Neural cell (in vitro differentiated cells): Measurements from ENCODE around the gene CD300A. TPM values are rescaled to one million over a fixed set of nuclear protein-coding genes. Genes with fewer than 3 reads are reported as not detected.
"Not testable (repeated sequence)": the region's sequence is repeated elsewhere in the genome, so short reads cannot be mapped to it uniquely, and the experiment has no call there.

Experiments
- H2AFZ ChIP-seq: fragments of 200-600, 300-800 bp; sonication (generic), shearing (Covaris generic); 2 replicates; pipeline ENCODE4 v1.6.0; 2014; ENCODE audit warnings: low read depth, mild to moderate bottlenecking, antibody characterized with exemption, low read length, moderate library complexity
- H3F3A ChIP-seq: fragments of 200-600 bp; shearing (Covaris generic); 2 replicates; pipeline ENCODE4 v1.6.1; 2016; ENCODE audit warnings: mild to moderate bottlenecking, moderate library complexity, mixed read lengths, antibody characterized with exemption, low read length; ENCODE audit not compliant: insufficient read depth, poor library complexity, severe bottlenecking
- H3K27ac ChIP-seq: fragments of 200-600, 300-800 bp; sonication (generic), shearing (Covaris generic); 2 replicates; pipeline ENCODE4 v1.5.1; 2014; ENCODE audit warnings: mild to moderate bottlenecking, low read length, moderate library complexity
- H3K27me3 ChIP-seq: fragments of 300-800, 200-600 bp; sonication (generic), shearing (Covaris generic); 2 replicates; pipeline ENCODE4 v1.6.0; 2014; ENCODE audit warnings: mild to moderate bottlenecking, low read depth, low read length, moderate library complexity; ENCODE audit not compliant: insufficient read depth
- H3K36me3 ChIP-seq: fragments of 300-800, 200-600 bp; sonication (generic), shearing (Covaris generic); 2 replicates; pipeline ENCODE4 v1.5.1; 2014; ENCODE audit warnings: mild to moderate bottlenecking, antibody characterized with exemption, low read length, moderate library complexity; ENCODE audit not compliant: insufficient read depth
- H3K4me2 ChIP-seq: fragments of 300-800, 200-600 bp; sonication (generic), shearing (Covaris generic); 2 replicates; pipeline ENCODE4 v1.6.0; 2014; ENCODE audit warnings: mild to moderate bottlenecking, low read length
- H3K4me3 ChIP-seq: fragments of 300-800, 200-600 bp; sonication (generic), shearing (Covaris generic); 2 replicates; pipeline ENCODE4 v1.5.1; 2014; ENCODE audit warnings: mild to moderate bottlenecking, low read length, moderate library complexity
- H3K79me2 ChIP-seq: fragments of 200-600 bp; shearing (Covaris generic); replicated peaks from 2 replicates; pipeline ENCODE4 v1.6.0; 2014; ENCODE audit warnings: mild to moderate bottlenecking, low read length, moderate library complexity; ENCODE audit not compliant: insufficient read depth
- H3K9ac ChIP-seq: fragments of 300-800, 200-600 bp; sonication (generic), shearing (Covaris generic); 2 replicates; pipeline ENCODE4 v1.6.1; 2016; ENCODE audit warnings: mild to moderate bottlenecking, low read length, mixed read lengths
- H3K9me2 ChIP-seq: fragments of 200-600 bp; shearing (Covaris generic); 2 replicates; pipeline ENCODE4 v1.6.1; 2016; ENCODE audit warnings: mild to moderate bottlenecking, low read length, mixed read lengths; ENCODE audit not compliant: insufficient read depth
- H3K9me3 ChIP-seq: fragments of 200-600, 300-800 bp; sonication (generic), shearing (Covaris generic); 2 replicates; pipeline ENCODE4 v1.6.1; 2016; ENCODE audit warnings: mild to moderate bottlenecking, mixed run types, low read length, moderate library complexity, mixed read lengths
- H4K20me1 ChIP-seq: fragments of 200-600 bp; shearing (Covaris generic); 2 replicates; pipeline ENCODE4 v1.6.1; 2016; ENCODE audit warnings: mild to moderate bottlenecking, mixed run types; ENCODE audit not compliant: insufficient read depth
- EP300 ChIP-seq: fragments of 450-650 bp; conservative IDR thresholded peaks from 2 replicates; pipeline ENCODE4 v1.6.1; 2014; ENCODE audit warnings: antibody characterized with exemption, mild to moderate bottlenecking, moderate library complexity; ENCODE audit not compliant: poor library complexity, severe bottlenecking
- EZH2 ChIP-seq: fragments of 200-600, 300-800 bp; shearing (Covaris generic), sonication (generic); IDR thresholded peaks from 2 replicates; pipeline ENCODE4 v1.6.1; 2014; ENCODE audit warnings: antibody characterized with exemption, low read length, borderline replicate concordance, mild to moderate bottlenecking; ENCODE audit not compliant: insufficient read depth, poor library complexity, severe bottlenecking
- MXI1 ChIP-seq: fragments of 450-650 bp; conservative IDR thresholded peaks from 2 replicates; pipeline ENCODE4 v1.6.1; 2014; ENCODE audit warnings: antibody characterized with exemption, mild to moderate bottlenecking; ENCODE audit not compliant: poor library complexity, severe bottlenecking
- POLR2AphosphoS5 ChIP-seq: IDR thresholded peaks from 2 replicates; pipeline ENCODE4 v1.6.1; 2012
- RAD21 ChIP-seq: fragments of 450-650 bp; conservative IDR thresholded peaks from 2 replicates; pipeline ENCODE4 v1.6.1; 2014; ENCODE audit warnings: antibody characterized with exemption, mild to moderate bottlenecking, moderate library complexity
- REST ChIP-seq: IDR thresholded peaks from 2 replicates; pipeline ENCODE4 v1.6.1; 2012; ENCODE audit warnings: borderline replicate concordance
- SMC3 ChIP-seq: fragments of 450-650 bp; conservative IDR thresholded peaks from 2 replicates; pipeline ENCODE4 v1.6.1; 2014; ENCODE audit warnings: antibody characterized with exemption, mild to moderate bottlenecking, moderate library complexity; ENCODE audit not compliant: poor library complexity
- TAF1 ChIP-seq: IDR thresholded peaks from 2 replicates; pipeline ENCODE4 v1.6.1; 2012; ENCODE audit warnings: low read depth
- polyA plus RNA-seq: library from polyadenylated mRNA; depleted of rRNA; stranded (reverse); fragments of >200 nt; gene quantifications from 2 replicates; pipeline ENCODE4 v1.2.3, GENCODE V29; 2014
- TF ChIP-seq, protein P1 (sequence below): fragments of 450-650 bp; IDR thresholded peaks from 2 replicates; pipeline ENCODE4 v1.5.1; 2014; ENCODE audit warnings: antibody characterized with exemption, mild to moderate bottlenecking, moderate library complexity; ENCODE audit not compliant: poor library complexity, severe bottlenecking

The CD300A gene
- polyA plus RNA-seq, 1 donor from 2014 or later: 0.35 TPM

DNA sequence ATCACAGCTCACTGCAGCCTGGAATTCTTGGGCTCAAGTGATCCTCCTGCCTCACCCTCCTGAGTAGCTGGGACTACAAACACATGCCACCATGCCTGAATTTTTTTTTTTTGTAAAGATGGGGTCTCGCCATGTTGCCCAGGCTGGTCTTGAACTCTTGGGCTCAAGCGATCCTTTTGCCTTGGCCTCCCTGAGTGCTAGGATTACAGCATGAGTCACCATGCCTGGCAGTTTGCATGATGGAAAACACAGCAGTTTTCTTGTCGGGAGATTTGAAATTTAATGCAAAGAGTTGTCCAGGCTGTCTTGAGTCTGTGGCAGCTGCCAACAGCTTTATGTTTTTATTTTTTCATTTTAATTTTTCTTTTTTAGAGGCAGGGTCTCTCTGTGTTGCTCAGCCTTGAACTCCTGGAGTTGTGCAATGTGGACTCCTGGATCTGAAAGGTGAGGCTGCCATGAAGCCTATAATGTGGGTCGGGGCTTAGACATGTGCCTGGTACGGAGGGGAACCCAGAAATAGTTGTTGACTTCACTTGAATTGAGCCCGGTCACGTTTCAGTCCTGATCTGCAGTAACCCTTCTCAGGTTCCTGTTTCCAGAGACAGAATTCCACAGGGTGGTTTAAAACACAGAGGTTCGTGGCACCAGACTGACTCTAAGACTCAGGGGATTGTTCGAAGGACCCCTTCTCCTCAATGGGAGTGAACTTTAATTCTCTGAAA, 18.7 kb downstream of the CD300A start:
- TF ChIP-seq SMC3: no peak
- TF ChIP-seq EP300: no peak
- TF ChIP-seq RAD21: no peak
- no peak for TF ChIP-seq POLR2AphosphoS5
- no peak for TF ChIP-seq EZH2
- TF ChIP-seq MXI1: no peak
- no peak for TF ChIP-seq REST
- TF ChIP-seq, protein P1, sequence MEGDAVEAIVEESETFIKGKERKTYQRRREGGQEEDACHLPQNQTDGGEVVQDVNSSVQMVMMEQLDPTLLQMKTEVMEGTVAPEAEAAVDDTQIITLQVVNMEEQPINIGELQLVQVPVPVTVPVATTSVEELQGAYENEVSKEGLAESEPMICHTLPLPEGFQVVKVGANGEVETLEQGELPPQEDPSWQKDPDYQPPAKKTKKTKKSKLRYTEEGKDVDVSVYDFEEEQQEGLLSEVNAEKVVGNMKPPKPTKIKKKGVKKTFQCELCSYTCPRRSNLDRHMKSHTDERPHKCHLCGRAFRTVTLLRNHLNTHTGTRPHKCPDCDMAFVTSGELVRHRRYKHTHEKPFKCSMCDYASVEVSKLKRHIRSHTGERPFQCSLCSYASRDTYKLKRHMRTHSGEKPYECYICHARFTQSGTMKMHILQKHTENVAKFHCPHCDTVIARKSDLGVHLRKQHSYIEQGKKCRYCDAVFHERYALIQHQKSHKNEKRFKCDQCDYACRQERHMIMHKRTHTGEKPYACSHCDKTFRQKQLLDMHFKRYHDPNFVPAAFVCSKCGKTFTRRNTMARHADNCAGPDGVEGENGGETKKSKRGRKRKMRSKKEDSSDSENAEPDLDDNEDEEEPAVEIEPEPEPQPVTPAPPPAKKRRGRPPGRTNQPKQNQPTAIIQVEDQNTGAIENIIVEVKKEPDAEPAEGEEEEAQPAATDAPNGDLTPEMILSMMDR: no peak
- no peak for TF ChIP-seq TAF1
- H3K27ac ChIP-seq: no peak overlapping the region
- no peaks in the 10 kb centered on the region for H3K9me3 ChIP-seq
- no peak overlapping the region for H3K4me3 ChIP-seq
- H3K4me2 ChIP-seq: no peak overlapping the region
- H3K9me2 ChIP-seq: no peaks in the 10 kb centered on the region
- no peaks in the 10 kb centered on the region for H3K79me2 ChIP-seq
- H4K20me1 ChIP-seq: no peaks in the 10 kb centered on the region
- no peaks in the 10 kb centered on the region for H3K27me3 ChIP-seq
- no peaks in the 10 kb centered on the region for H3F3A ChIP-seq
- no peak overlapping the region for H3K9ac ChIP-seq
- H3K36me3 ChIP-seq: no peaks in the 10 kb centered on the region
- H2AFZ ChIP-seq: no peak overlapping the region

DNA sequence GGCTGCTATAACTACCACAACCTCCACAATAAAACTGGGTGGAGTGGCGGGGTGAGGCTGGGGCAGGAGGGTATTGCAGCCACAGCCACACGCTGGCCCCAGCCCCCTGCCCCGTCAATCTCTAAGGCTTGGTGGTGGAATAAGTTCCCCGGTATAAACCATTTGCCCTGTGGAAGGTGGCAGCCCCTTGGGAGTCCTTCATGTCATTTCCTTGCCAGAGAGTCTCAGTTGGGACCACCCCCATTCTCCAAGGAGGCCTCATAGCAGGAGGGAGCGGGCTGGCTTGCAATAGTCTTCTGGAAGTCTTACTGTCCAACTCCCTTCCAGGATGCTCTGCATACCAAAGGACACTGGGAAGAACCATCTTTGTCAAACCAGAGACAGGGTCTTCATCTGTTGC, 19.4 kb downstream of the CD300A start:
- TF ChIP-seq MXI1 (no peak), EZH2 (no peak), REST (no peak), EP300 (no peak), SMC3 (no peak), TAF1 (no peak), RAD21 (no peak), POLR2AphosphoS5 (no peak)
- TF ChIP-seq, protein P1: no peak
- H3K9me2 ChIP-seq: no peaks in the 10 kb centered on the region
- no peak overlapping the region for H3K27ac ChIP-seq
- H3K27me3 ChIP-seq: no peaks in the 10 kb centered on the region
- no peaks in the 10 kb centered on the region for H3K79me2 ChIP-seq
- no peaks in the 10 kb centered on the region for H4K20me1 ChIP-seq
- H3K36me3 ChIP-seq: no peaks in the 10 kb centered on the region
- no peaks in the 10 kb centered on the region for H3K9me3 ChIP-seq
- H3F3A ChIP-seq: no peaks in the 10 kb centered on the region
- H3K4me2 ChIP-seq: no peak overlapping the region
- no peak overlapping the region for H3K9ac ChIP-seq
- H3K4me3 ChIP-seq: no peak overlapping the region
- H2AFZ ChIP-seq: no peak overlapping the region

- H3K27ac ChIP-seq, H3K9me2 ChIP-seq, H3F3A ChIP-seq, H3K4me3 ChIP-seq, H3K9me3 ChIP-seq, H3K9ac ChIP-seq, H4K20me1 ChIP-seq, H3K36me3 ChIP-seq, H3K4me2 ChIP-seq, H3K79me2 ChIP-seq, H2AFZ ChIP-seq, H3K27me3 ChIP-seq: not testable (repeated sequence)
These were observed 21.8 kb downstream of the CD300A start for GRCh38 chr17:74488276-74488675.
